CD4-positive, alpha-beta T cell (primary cell): ENCODE data around the gene NPHP1. TPM values are rescaled to one million over a fixed set of nuclear protein-coding genes. Genes with fewer than 3 reads are reported as not detected.
"Not testable (repeated sequence)": the region's sequence is repeated elsewhere in the genome, so short reads cannot be mapped to it uniquely, and the experiment has no call there.

Source experiments
- ATAC-seq: fragments of 200-7000 bp; cut with Tn5 transposase; one replicate; pipeline ENCODE4 v1.10.0; 2022; ENCODE audit warnings: mild to moderate bottlenecking; ENCODE audit not compliant: poor library complexity
- CTCF ChIA-PET: fragments of 350-600 bp; sonication (Branson Sonifier 250); formaldehyde crosslinking; loops from one replicate; lab custom pipeline; 2021; ENCODE audit warnings: antibody characterized with exemption, inconsistent platforms; lab: Charles Lee
- POLR2A ChIA-PET: fragments of 350-600 bp; sonication (Branson Sonifier 250); formaldehyde crosslinking; loops from one replicate; lab custom pipeline; 2021; ENCODE audit warnings: antibody characterized with exemption, inconsistent platforms; lab: Charles Lee
- DNase-seq, 14 experiments: peaks; one replicate each; pipeline ENCODE4 v3.0.0-alpha.2; 2013 to 2020; ENCODE audit warnings: mixed read lengths in 2 of 14
- H3K27ac ChIP-seq, 2 donors: one replicate each; pipeline versions ENCODE4 v1.5.1 to v1.7.0; 2013; ENCODE audit warnings: low read length in 2 of 2, low read depth in 1 of 2, mild to moderate bottlenecking in 1 of 2
- H3K27me3 ChIP-seq, 2 experiments: 1 replicate in 1 of 2; 2 replicates in 1 of 2; pipeline versions ENCODE4 v1.6.1 to v1.7.0; 2013; ENCODE audit warnings: low read length in 2 of 2, control low read depth in 1 of 2, mild to moderate bottlenecking in 1 of 2, moderate library complexity in 1 of 2; ENCODE audit not compliant: insufficient read depth in 2 of 2, control insufficient read depth in 1 of 2
- H3K36me3 ChIP-seq: one replicate; pipeline ENCODE4 v1.6.1; 2013; ENCODE audit warnings: low read length, control low read depth; ENCODE audit not compliant: insufficient read depth
- H3K4me1 ChIP-seq: one replicate; pipeline ENCODE4 v1.6.1; 2013; ENCODE audit warnings: low read length, control low read depth; ENCODE audit not compliant: insufficient read depth
- H3K4me3 ChIP-seq: one replicate; pipeline ENCODE4 v1.5.1; 2013; ENCODE audit warnings: mild to moderate bottlenecking, low read length, moderate library complexity
- H3K9me3 ChIP-seq, 2 experiments: 1 replicate in 1 of 2; 2 replicates in 1 of 2; pipeline versions ENCODE4 v1.6.1 to v1.7.0; 2013; ENCODE audit warnings: low read length in 2 of 2, mild to moderate bottlenecking in 2 of 2, control low read depth in 1 of 2, moderate library complexity in 1 of 2; ENCODE audit not compliant: control insufficient read depth in 1 of 2, insufficient read depth in 1 of 2
- H3K27ac Mint-ChIP-seq: one replicate; pipeline ENCODE4 v1.8.0; 2020; ENCODE audit warnings: mixed read lengths
- H3K27me3 Mint-ChIP-seq: one replicate; pipeline ENCODE4 v1.8.0; 2021; ENCODE audit warnings: mixed read lengths
- H3K36me3 Mint-ChIP-seq: one replicate; pipeline ENCODE4 v1.8.0; 2021; ENCODE audit warnings: low read depth, mixed read lengths
- H3K4me1 Mint-ChIP-seq: one replicate; pipeline ENCODE4 v1.8.0; 2021; ENCODE audit warnings: low read depth, mixed read lengths
- H3K4me3 Mint-ChIP-seq: one replicate; pipeline ENCODE4 v1.8.0; 2020; ENCODE audit warnings: mild to moderate bottlenecking, mixed read lengths
- H3K9me3 Mint-ChIP-seq: one replicate; pipeline ENCODE4 v1.8.0; 2020; ENCODE audit warnings: mixed read lengths
- intact Hi-C, 2 experiments: fragments of 100-400 bp; cut with DNase I in 1 of 2; cut with micrococcal nuclease in 1 of 2; formaldehyde crosslinking; loops; one replicate each; pipeline versions ENCODE4 v1.15.1 to v1.9.0; 2023 to 2025; cut with DNase I, micrococcal nuclease
- total RNA-seq, 174 experiments: library from RNA in 2 of 174; stranded (reverse) in 2 of 174; gene quantifications; one replicate each; pipeline ENCODE4 v1.2.3 and lab custom pipeline; 2021 to 2026
- TF ChIP-seq, protein P1 (sequence below): fragments of 200-600 bp; IDR thresholded peaks from one replicate; pipeline ENCODE4 v1.8.0; 2022; ENCODE audit warnings: antibody characterized with exemption, mild to moderate bottlenecking

Gene NPHP1
- total RNA-seq, 2 experiments from 2014 or later, result 0.33 to 0.98 TPM

DNA sequence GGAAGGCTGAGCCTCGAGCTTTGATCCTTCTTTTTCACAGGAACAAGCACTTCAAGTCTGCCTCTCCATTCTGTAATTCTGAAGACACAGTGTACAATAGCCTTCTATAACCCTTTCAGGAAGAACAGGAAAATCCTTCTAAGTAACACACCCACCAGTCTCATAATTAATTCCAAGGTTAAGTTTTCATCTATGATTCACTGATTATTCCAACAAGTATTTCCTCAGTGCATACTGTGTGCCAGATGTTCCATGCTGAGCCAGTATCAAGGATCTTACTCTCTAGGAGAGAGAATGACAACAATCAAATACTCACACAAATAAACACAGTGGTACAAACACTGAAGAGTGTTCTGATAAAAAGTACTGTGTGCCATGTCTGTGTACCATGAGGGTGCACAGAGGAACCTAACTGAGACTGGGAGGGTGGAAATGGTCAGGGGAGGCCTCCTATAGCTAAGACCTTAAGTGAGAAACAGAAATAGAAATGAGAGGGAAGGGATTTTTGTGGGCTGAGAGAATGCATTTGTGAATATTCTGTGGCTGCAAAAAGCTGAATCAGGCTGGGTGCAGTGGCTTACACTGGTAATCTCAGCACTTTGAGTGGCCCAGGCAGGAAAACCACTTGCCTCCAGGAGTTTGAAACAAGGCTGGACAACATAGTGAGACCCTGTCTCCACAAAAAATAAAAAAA, 14.8 kb upstream of the NPHP1 start:
- Histone ChIP-seq H3K27me3 (peaks cover 15 to 23% of the 10 kb centered on the region in 2 experiments), H3K36me3 (no peaks in the 10 kb centered on the region), H3K27ac (no peak overlapping the region), H3K9me3 (no peaks in the 10 kb centered on the region), H3K4me1 (no peaks in the 10 kb centered on the region), H3K4me3 (no peak overlapping the region)
- no peak overlapping the region for H3K27ac Mint-ChIP-seq
- H3K36me3 Mint-ChIP-seq, result no peaks in the 10 kb centered on the region
- peaks cover 81% of the 10 kb centered on the region for H3K27me3 Mint-ChIP-seq
- DNase-seq (no peak), ATAC-seq (no peak)
- POLR2A ChIA-PET, result no interaction called here
- CTCF ChIA-PET, result no interaction called here
- intact Hi-C loops, result no loop called here
- no peak overlapping the region for H3K4me3 Mint-ChIP-seq
- TF ChIP-seq, protein P1, sequence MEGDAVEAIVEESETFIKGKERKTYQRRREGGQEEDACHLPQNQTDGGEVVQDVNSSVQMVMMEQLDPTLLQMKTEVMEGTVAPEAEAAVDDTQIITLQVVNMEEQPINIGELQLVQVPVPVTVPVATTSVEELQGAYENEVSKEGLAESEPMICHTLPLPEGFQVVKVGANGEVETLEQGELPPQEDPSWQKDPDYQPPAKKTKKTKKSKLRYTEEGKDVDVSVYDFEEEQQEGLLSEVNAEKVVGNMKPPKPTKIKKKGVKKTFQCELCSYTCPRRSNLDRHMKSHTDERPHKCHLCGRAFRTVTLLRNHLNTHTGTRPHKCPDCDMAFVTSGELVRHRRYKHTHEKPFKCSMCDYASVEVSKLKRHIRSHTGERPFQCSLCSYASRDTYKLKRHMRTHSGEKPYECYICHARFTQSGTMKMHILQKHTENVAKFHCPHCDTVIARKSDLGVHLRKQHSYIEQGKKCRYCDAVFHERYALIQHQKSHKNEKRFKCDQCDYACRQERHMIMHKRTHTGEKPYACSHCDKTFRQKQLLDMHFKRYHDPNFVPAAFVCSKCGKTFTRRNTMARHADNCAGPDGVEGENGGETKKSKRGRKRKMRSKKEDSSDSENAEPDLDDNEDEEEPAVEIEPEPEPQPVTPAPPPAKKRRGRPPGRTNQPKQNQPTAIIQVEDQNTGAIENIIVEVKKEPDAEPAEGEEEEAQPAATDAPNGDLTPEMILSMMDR, result no peak
- H3K4me1 Mint-ChIP-seq, result no peaks in the 10 kb centered on the region
- no peaks in the 10 kb centered on the region for H3K9me3 Mint-ChIP-seq

DNA sequence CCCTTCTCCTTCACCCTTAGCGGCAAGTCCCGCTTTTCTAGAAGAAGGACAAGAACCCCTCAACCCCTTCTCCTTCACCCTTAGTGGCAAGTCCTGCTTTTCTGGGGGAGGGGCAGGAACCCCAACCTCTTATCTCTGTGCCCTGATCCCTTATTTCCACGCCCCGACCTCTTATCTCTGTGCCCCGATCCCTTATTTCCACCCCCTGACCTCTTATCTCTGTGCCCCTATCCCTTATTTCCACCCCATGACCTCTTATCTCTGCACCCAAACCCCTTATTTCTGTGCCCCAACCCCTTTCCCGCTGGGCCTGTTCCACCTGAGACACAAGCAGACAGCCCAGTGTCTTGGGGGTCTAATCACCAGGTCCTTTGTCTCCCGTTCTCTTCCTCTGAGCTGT, 14.1 kb upstream of the NPHP1 start:
- H3K4me3 Mint-ChIP-seq, intact Hi-C loops, H3K4me3 ChIP-seq, DNase-seq, H3K27ac ChIP-seq, H3K9me3 ChIP-seq, POLR2A ChIA-PET, CTCF ChIA-PET, H3K27ac Mint-ChIP-seq, H3K4me1 Mint-ChIP-seq, H3K9me3 Mint-ChIP-seq, H3K36me3 ChIP-seq, H3K4me1 ChIP-seq, H3K36me3 Mint-ChIP-seq, ATAC-seq: not testable (repeated sequence)
- peaks cover 80% of the 10 kb centered on the region for H3K27me3 Mint-ChIP-seq
- peaks cover 22 to 30% of the 10 kb centered on the region in 2 experiments for H3K27me3 ChIP-seq

DNA sequence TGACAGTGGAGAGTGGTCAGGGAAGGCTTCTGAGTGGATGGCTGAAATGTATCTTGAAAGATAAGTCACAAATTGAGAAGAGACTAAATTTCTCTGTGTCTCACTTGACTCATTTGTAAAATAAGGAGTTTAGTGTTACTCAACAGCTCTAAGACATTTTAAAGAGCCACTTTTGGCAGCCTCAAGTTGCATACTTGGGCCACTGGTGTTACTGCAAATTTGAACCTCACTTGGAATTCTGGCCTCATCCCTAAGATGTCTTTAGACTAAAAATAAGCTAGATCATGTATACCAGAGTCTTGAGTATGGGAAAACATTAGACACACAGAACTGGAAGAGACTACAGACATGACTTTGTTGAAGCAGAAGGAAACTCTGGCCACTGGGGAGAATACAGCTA, 12.0 kb upstream of the NPHP1 start:
- Histone ChIP-seq H3K27me3 (peaks cover 23 to 27% of the 10 kb centered on the region in 2 experiments), H3K36me3 (no peaks in the 10 kb centered on the region), H3K9me3 (no peaks in the 10 kb centered on the region), H3K4me3 (no peak overlapping the region), H3K4me1 (no peaks in the 10 kb centered on the region), H3K27ac (no peak overlapping the region)
- ChIA-PET POLR2A (no interaction called here), CTCF (no interaction called here)
- Mint-ChIP-seq H3K4me1 (peaks cover 9% of the 10 kb centered on the region), H3K4me3 (no peak overlapping the region), H3K36me3 (peaks cover 10% of the 10 kb centered on the region), H3K27ac (no peak overlapping the region), H3K27me3 (peaks cover 69% of the 10 kb centered on the region), H3K9me3 (peaks cover 2% of the 10 kb centered on the region)
- TF ChIP-seq, protein P1, result no peak
- intact Hi-C loops, result no loop called here
- ATAC-seq, result no peak
- DNase-seq, result no peak

DNA sequence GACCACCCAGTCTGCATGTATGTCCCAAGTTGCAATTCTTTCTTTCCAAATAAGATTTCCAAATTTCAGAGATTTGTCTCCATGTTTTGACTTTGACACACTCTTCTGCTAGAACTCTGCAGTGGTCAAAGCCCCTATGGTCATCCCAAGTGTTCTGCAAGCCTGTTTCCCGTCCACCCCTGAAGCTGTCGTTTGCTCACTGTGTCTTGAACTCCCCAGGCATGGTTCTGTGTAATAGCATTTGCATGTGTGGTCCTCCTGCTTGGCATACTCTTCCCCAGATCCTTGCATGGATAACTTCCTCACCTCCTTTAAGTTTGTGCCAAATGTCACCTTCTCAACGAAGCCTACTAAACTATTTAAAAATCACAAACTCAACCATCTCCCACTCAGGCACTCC, 11.4 kb upstream of the NPHP1 start:
- Histone ChIP-seq H3K36me3 (no peaks in the 10 kb centered on the region), H3K4me1 (peaks cover 4% of the 10 kb centered on the region), H3K4me3 (no peak overlapping the region), H3K27ac (no peak overlapping the region), H3K9me3 (no peaks in the 10 kb centered on the region), H3K27me3 (peaks cover 21 to 23% of the 10 kb centered on the region in 2 experiments)
- peaks cover 14% of the 10 kb centered on the region for H3K36me3 Mint-ChIP-seq
- TF ChIP-seq, protein P1, result no peak
- intact Hi-C loops, result no loop called here
- DNase-seq (no peak), ATAC-seq (no peak)
- peaks cover 2% of the 10 kb centered on the region for H3K9me3 Mint-ChIP-seq
- H3K4me3 Mint-ChIP-seq, result no peak overlapping the region
- H3K4me1 Mint-ChIP-seq, result peaks cover 15% of the 10 kb centered on the region
- H3K27ac Mint-ChIP-seq, result no peak overlapping the region
- ChIA-PET POLR2A (no interaction called here), CTCF (no interaction called here)
- H3K27me3 Mint-ChIP-seq, result peaks cover 63% of the 10 kb centered on the region
